ENCODE measurements around the gene ZCCHC14. TPM values are rescaled to one million over a fixed set of nuclear protein-coding genes. Genes with fewer than 3 reads are reported as not detected.
"Not testable (repeated sequence)": the region's sequence is repeated elsewhere in the genome, so short reads cannot be mapped to it uniquely, and the experiment has no call there.

The ZCCHC14 gene
- polyA plus RNA-seq, 1 experiment = 2.7 TPM

- CTCF ChIA-PET = interaction anchor here (0.8 kb wide), 1 partner anchor 71 kb away, joined by 3 read pairs; no protein-coding TSS in a partner anchor
- Histone ChIP-seq H3K4me3 (ENCODE audit: low read depth, low read length) (no peak overlapping the region), H3K36me3 (ENCODE audit: control insufficient read depth, insufficient read depth, low read length) (no peaks in the 10 kb centered on the region), H3K27me3 (ENCODE audit: control insufficient read depth, insufficient read depth, low read length) (no peaks in the 10 kb centered on the region; the same call in 1 of the 2 replicates)
- POLR2A ChIA-PET = no interaction called here
- no peak for DNase-seq (ENCODE audit: low read depth)
- no peak for TF ChIP-seq CTCF (IDR thresholded peaks at IDR 0.05; ENCODE audit: insufficient read depth, low read depth, low read length)
Measured at GRCh38 chr16:87525352-87525751, 32.5 kb upstream of the ZCCHC14 start.

GRCh38 chr16:87524407-87524806, 31.6 kb upstream of the ZCCHC14 start:
- CTCF ChIA-PET = no interaction called here
- Histone ChIP-seq H3K4me3 (ENCODE audit: low read depth, low read length) (no peak overlapping the region), H3K27me3 (ENCODE audit: control insufficient read depth, insufficient read depth, low read length) (no peaks in the 10 kb centered on the region; the same call in 1 of the 2 replicates), H3K36me3 (ENCODE audit: control insufficient read depth, insufficient read depth, low read length) (no peaks in the 10 kb centered on the region)
- no peak for TF ChIP-seq CTCF (IDR thresholded peaks at IDR 0.05; ENCODE audit: insufficient read depth, low read depth, low read length)
- POLR2A ChIA-PET = no interaction called here
- DNase-seq (ENCODE audit: low read depth) = no peak

- CTCF ChIA-PET; DNase-seq (ENCODE audit: low read depth); H3K27me3 ChIP-seq (ENCODE audit: control insufficient read depth, insufficient read depth, low read length); POLR2A ChIA-PET; H3K36me3 ChIP-seq (ENCODE audit: control insufficient read depth, insufficient read depth, low read length); H3K4me3 ChIP-seq (ENCODE audit: low read depth, low read length): not testable (repeated sequence)
Measured at GRCh38 chr16:87523605-87524004, 30.8 kb upstream of the ZCCHC14 start.

- CTCF ChIA-PET = interaction anchor here (1.0 to 1.1 kb wide), 2 partner anchors 11 to 16 kb away, joined by 3 read pairs; no protein-coding TSS in a partner anchor
- DNase-seq (ENCODE audit: low read depth); POLR2A ChIA-PET; H3K27me3 ChIP-seq (ENCODE audit: control insufficient read depth, insufficient read depth, low read length); H3K36me3 ChIP-seq (ENCODE audit: control insufficient read depth, insufficient read depth, low read length); H3K4me3 ChIP-seq (ENCODE audit: low read depth, low read length): not testable (repeated sequence)
Measured at GRCh38 chr16:87521764-87522163, 28.9 kb upstream of the ZCCHC14 start.

DNA sequence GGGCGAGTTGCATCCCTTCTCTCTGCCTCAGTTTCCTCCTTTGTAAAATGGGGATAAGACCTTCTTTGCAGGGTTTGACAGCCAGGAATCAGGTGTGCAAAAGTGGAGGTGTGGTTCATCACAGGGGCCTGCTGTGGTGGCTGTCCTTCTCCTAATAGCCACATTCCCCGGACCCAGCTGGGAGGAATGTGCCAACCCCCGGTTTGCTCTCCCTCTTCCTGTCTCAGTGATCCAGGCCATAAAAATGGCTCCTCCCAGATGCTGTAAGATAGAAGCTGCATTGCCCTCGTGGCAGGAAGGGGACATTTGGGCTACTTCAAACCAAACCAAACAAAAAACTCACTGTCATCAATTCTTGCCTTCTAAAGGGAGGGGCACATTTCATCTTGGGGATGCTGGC, 26.3 kb upstream of the ZCCHC14 start:
- H3K4me3 ChIP-seq (ENCODE audit: low read depth, low read length); DNase-seq (ENCODE audit: low read depth); H3K36me3 ChIP-seq (ENCODE audit: control insufficient read depth, insufficient read depth, low read length); CTCF ChIA-PET; H3K27me3 ChIP-seq (ENCODE audit: control insufficient read depth, insufficient read depth, low read length); POLR2A ChIA-PET: not testable (repeated sequence)

GRCh38 chr16:87518430-87519051, 25.7 kb upstream of the ZCCHC14 start:
- POLR2A ChIA-PET; DNase-seq (ENCODE audit: low read depth); H3K4me3 ChIP-seq (ENCODE audit: low read depth, low read length); H3K36me3 ChIP-seq (ENCODE audit: control insufficient read depth, insufficient read depth, low read length); H3K27me3 ChIP-seq (ENCODE audit: control insufficient read depth, insufficient read depth, low read length); CTCF ChIA-PET: not testable (repeated sequence)

- H3K4me3 ChIP-seq (ENCODE audit: low read depth, low read length); POLR2A ChIA-PET; H3K27me3 ChIP-seq (ENCODE audit: control insufficient read depth, insufficient read depth, low read length); CTCF ChIA-PET; H3K36me3 ChIP-seq (ENCODE audit: control insufficient read depth, insufficient read depth, low read length); DNase-seq (ENCODE audit: low read depth): not testable (repeated sequence)
Measured at GRCh38 chr16:87517610-87518429, 25.0 kb upstream of the ZCCHC14 start.

Data from BJ (cell line).